Keratinocyte (primary cell): ENCODE measurements around the gene YAE1. TPM values are rescaled to one million over a fixed set of nuclear protein-coding genes. Genes with fewer than 3 reads are reported as not detected.

Experiments used
- DNase-seq: peaks from one replicate; pipeline ENCODE4 v3.0.0-alpha.2; 2011; ENCODE audit warnings: low read depth, missing footprints, low spot score
- FAIRE-seq: peaks from 2 replicates; lab custom pipeline; 2011; peaks lifted over from hg19 to GRCh38; lab: Jason Lieb, UNC
- H2AFZ ChIP-seq: 2 replicates; pipeline ENCODE4 v1.6.0; 2012; ENCODE audit warnings: low read length, control low read depth, inconsistent platforms; ENCODE audit not compliant: control insufficient read depth
- H3K27ac ChIP-seq: 2 replicates; pipeline ENCODE4 v1.5.1; 2011; ENCODE audit warnings: low read length; ENCODE audit not compliant: control insufficient read depth, insufficient read depth
- H3K27me3 ChIP-seq: 3 replicates; pipeline ENCODE4 v1.6.0; 2011; ENCODE audit warnings: low read length; ENCODE audit not compliant: control insufficient read depth, insufficient read depth; ENCODE audit errors: extremely low read depth
- H3K36me3 ChIP-seq, 2 experiments: 2 replicates in 1 of 2; 3 replicates in 1 of 2; pipeline ENCODE4 v1.5.1; 2011; ENCODE audit warnings: low read length in 2 of 2, mild to moderate bottlenecking in 1 of 2; ENCODE audit not compliant: control insufficient read depth in 2 of 2, insufficient read depth in 2 of 2; ENCODE audit errors: extremely low read depth in 1 of 2
- H3K4me1 ChIP-seq: 3 replicates; pipeline ENCODE4 v1.5.1; 2011; ENCODE audit warnings: low read length; ENCODE audit not compliant: control insufficient read depth, insufficient read depth; ENCODE audit errors: extremely low read depth
- H3K4me2 ChIP-seq: 3 replicates; pipeline ENCODE4 v1.6.0; 2011; ENCODE audit warnings: low read depth, low read length; ENCODE audit not compliant: control insufficient read depth, insufficient read depth; ENCODE audit errors: extremely low read depth
- H3K4me3 ChIP-seq, 3 experiments: fragments of 200-600 bp in 1 of 3; sonication (generic) in 1 of 3; 2 replicates in 2 of 3; 3 replicates in 1 of 3; pipeline ENCODE4 v1.5.1; 2011 to 2016; ENCODE audit warnings: low read length in 3 of 3, mild to moderate bottlenecking in 3 of 3, control low read depth in 2 of 3, inconsistent platforms in 1 of 3, low read depth in 1 of 3, mixed read lengths in 1 of 3, mixed run types in 1 of 3, moderate library complexity in 1 of 3; ENCODE audit not compliant: control insufficient read depth in 2 of 3, insufficient read depth in 2 of 3; ENCODE audit errors: extremely low read depth in 1 of 3
- H3K79me2 ChIP-seq: 2 replicates; pipeline ENCODE4 v1.6.0; 2012; ENCODE audit warnings: low read length; ENCODE audit not compliant: control insufficient read depth, insufficient read depth
- H3K9ac ChIP-seq: 3 replicates; pipeline ENCODE4 v1.6.0; 2011; ENCODE audit warnings: low read length; ENCODE audit not compliant: control insufficient read depth, insufficient read depth; ENCODE audit errors: extremely low read depth
- H3K9me1 ChIP-seq: 3 replicates; pipeline ENCODE4 v1.6.0; 2011; ENCODE audit warnings: low read length; ENCODE audit not compliant: control insufficient read depth, insufficient read depth; ENCODE audit errors: extremely low read depth
- H3K9me3 ChIP-seq: 2 replicates; pipeline ENCODE4 v1.5.1; 2012; ENCODE audit warnings: low read depth, low read length; ENCODE audit not compliant: control insufficient read depth
- H4K20me1 ChIP-seq: 3 replicates; pipeline ENCODE4 v1.6.0; 2011; ENCODE audit warnings: low read length; ENCODE audit not compliant: control insufficient read depth, insufficient read depth; ENCODE audit errors: extremely low read depth
- CTCF ChIP-seq, 3 experiments: IDR thresholded peaks in 1 of 3; conservative IDR thresholded peaks in 1 of 3; optimal IDR thresholded peaks in 1 of 3; 2 replicates in 2 of 3; 3 replicates in 1 of 3; pipeline versions ENCODE3 to v1.5.1; 2011; ENCODE audit warnings: low read length in 3 of 3, mild to moderate bottlenecking in 3 of 3, moderate library complexity in 2 of 3, control low read depth in 1 of 3, inconsistent platforms in 1 of 3; ENCODE audit not compliant: insufficient read depth in 2 of 3; ENCODE audit errors: extremely low read depth in 1 of 3
- EZH2 ChIP-seq: IDR thresholded peaks from one replicate; pipeline ENCODE4 v1.6.1; 2012; ENCODE audit warnings: inconsistent platforms, mild to moderate bottlenecking, low read length, moderate library complexity
- dilution Hi-C: fragments of 300-500 bp; cut with MboI; formaldehyde crosslinking; loops from one replicate; pipeline ENCODE4 v1.7.0; 2020; ENCODE audit warnings: low sequenced_read_pairs; ENCODE audit not compliant: extremely low pct_ligation_motif_present
- polyA plus RNA-seq, 5 experiments: library from polyadenylated mRNA; depleted of rRNA in 3 of 5; stranded (reverse) in 3 of 5; stranded (forward) in 1 of 5; unstranded in 1 of 5; fragments of >200 nt; gene quantifications; 1 replicate in 1 of 5; 2 replicates in 3 of 5; 3 replicates in 1 of 5; pipeline versions ENCODE4 v1.2.1 to v1.2.3, GENCODE V29; 2011 to 2012; ENCODE audit warnings: missing spikeins in 2 of 5, low read depth in 1 of 5, low replicate concordance in 1 of 5

The YAE1 gene
- polyA plus RNA-seq, 1 donor (not counting 4 experiments of a cell fraction or from before 2014, with no cell fraction given), result 43.7 TPM

- dilution Hi-C loops, result no loop called here
- H3K4me1 ChIP-seq, result no peaks in the 10 kb centered on the region
- no peaks in the 10 kb centered on the region for H3K36me3 ChIP-seq
- H2AFZ ChIP-seq, result no peak overlapping the region
- no peaks in the 10 kb centered on the region for H3K9me1 ChIP-seq
- no peak for TF ChIP-seq CTCF (optimal IDR thresholded peaks at IDR 0.05 in 1 of 3, IDR thresholded peaks at IDR 0.05 in 1 of 3, conservative IDR thresholded peaks at IDR 0.05 in 1 of 3; ENCODE audit: extremely low read depth in 1 of 3, insufficient read depth in 2 of 3, low read length in 3 of 3)
- TF ChIP-seq EZH2, result no peak
- no peak for DNase-seq
- no peaks in the 10 kb centered on the region for H3K9me3 ChIP-seq
- no peaks in the 10 kb centered on the region for H3K79me2 ChIP-seq
- H3K27ac ChIP-seq, result no peak overlapping the region
- H3K9ac ChIP-seq, result no peak overlapping the region
- peaks cover 5% of the 10 kb centered on the region for H3K27me3 ChIP-seq
- H3K4me2 ChIP-seq, result no peak overlapping the region
- FAIRE-seq, result no peak
- H3K4me3 ChIP-seq, result no peak overlapping the region
- no peaks in the 10 kb centered on the region for H4K20me1 ChIP-seq
These were observed 33.4 kb upstream of the YAE1 start for GRCh38 chr7:39532832-39533231.

- no peaks in the 10 kb centered on the region for H3K9me1 ChIP-seq
- H3K9ac ChIP-seq, result no peak overlapping the region
- TF ChIP-seq CTCF (optimal IDR thresholded peaks at IDR 0.05 in 1 of 3, IDR thresholded peaks at IDR 0.05 in 1 of 3, conservative IDR thresholded peaks at IDR 0.05 in 1 of 3; ENCODE audit: extremely low read depth in 1 of 3, insufficient read depth in 2 of 3, low read length in 3 of 3), result no peak
- no peak for TF ChIP-seq EZH2
- H3K79me2 ChIP-seq, result no peaks in the 10 kb centered on the region
- FAIRE-seq (no peak), DNase-seq (no peak)
- peaks cover 5% of the 10 kb centered on the region for H3K27me3 ChIP-seq
- H3K27ac ChIP-seq, result no peak overlapping the region
- dilution Hi-C loops, result no loop called here
- H3K4me2 ChIP-seq, result no peak overlapping the region
- H3K4me1 ChIP-seq, result no peaks in the 10 kb centered on the region
- H2AFZ ChIP-seq, result no peak overlapping the region
- H4K20me1 ChIP-seq, result no peaks in the 10 kb centered on the region
- H3K4me3 ChIP-seq, result no peak overlapping the region
- no peaks in the 10 kb centered on the region for H3K9me3 ChIP-seq
- H3K36me3 ChIP-seq, result no peaks in the 10 kb centered on the region
These were observed 31.6 kb upstream of the YAE1 start for GRCh38 chr7:39534599-39534998.
